ENCODE results near the gene UXT. TPM values are rescaled to one million over a fixed set of nuclear protein-coding genes. Genes with fewer than 3 reads are reported as not detected.

The UXT gene
- total RNA-seq, result 88.7 and 91.1 TPM in 2 replicates

GRCh38 chrX:47658684-47659420, at the start of gene UXT:
Gene UXT, minus strand, starts transcription at chrX:47659180. Its CDS starts 253 bp downstream, at chrX:47658927.

DNA sequence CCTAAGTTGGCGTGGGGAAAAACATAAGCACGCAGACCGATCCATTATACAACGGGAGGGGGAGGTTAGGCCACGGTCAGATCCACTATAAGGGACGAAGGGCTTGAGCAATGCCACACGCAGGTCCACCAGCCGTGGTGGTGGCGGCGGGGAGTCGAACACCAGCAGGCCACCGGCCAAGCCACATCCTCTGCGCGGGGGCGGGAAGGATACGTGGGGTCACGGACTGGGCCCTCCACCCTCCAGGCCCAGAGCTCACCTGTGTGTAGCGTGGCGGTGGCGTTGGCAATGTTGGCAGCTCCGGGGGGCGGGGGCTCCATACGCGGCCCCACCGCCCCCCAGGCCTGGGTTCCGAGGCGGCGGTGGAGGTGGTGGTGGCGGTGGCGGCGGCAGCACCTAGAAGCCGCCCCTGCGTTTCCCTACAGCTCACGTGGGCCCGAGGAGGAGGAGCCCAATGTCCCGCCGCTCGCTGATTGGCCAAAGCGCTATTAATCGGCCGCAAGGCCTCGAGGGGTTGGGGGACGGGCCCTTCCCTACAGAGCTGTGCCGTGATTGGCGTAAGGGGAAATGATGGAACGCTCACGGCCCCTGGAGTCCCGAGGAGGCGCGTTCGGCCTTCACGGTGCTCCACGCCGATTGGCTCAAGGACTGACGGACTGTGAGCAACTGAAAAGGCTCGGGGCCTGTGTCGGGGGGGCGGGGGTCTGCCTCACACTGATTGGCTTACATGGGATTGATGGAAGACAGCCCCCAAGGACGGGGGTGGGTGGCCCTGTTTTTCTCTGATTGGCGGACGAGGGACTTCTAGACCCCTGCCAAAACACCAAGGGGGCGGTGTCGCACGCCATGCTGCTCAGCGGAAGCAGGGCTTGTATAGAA, 8.6 kb downstream of the UXT start, which contains the start of gene ELK1:
Gene ELK1 (minus strand): TSS at position 400 of the 879 bp plus-strand sequence. CDS start 9,122 bp downstream, outside the sequence.

DNA sequence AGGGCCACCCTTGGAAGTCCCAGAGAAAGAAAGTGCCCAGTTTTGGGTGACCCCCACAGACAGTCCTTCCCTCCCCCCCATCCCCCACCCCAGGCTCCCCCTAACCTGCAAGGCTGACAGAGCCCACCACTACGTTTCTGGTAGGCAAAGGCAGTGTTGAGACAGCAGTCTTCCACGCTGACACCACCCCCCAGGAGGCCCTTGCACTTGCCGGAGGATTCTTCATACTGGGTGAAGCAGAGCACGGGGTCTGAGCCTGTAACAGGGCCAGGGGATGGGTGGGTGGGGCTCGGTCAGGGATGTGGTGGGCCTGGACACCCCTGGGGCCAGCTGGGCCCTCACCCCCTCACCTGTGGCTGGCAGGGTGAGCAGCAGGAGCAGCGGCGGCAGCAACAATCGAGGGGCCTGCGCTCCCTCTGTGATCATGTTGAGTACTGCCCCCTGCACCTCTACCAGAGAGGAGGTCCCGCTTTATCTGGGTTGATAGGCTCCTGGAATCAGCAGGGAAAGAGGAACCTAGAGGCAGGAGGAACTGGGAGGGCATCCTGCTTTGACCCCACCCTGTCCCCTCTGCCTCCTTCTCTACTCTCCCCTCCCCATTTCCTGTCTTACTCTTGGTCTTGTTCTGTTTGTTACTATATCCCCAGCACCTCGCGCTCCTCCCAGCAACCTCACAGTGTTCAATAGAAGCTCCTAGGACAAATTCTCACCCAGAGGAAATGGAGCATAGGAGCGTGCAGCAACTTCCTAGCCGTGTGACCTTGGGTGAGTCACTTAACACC, 29.4 kb downstream of the UXT start, which contains the start of gene CFP:
Gene CFP (minus strand): TSS at position 512 of the 782 bp plus-strand sequence. CDS start 86 bp downstream, at position 426.

GRCh38 chrX:47619486-47620302, 39.3 kb downstream of the UXT start, which contains the start of gene SYN1:
Gene SYN1, minus strand, starts transcription at chrX:47619857. Its CDS starts 129 bp downstream, at chrX:47619728.

Other genes with a start within 250 kb of the UXT start
- 10.4 and 10.5 TPM in 2 replicates for gene ZNF41, start 176.0 kb downstream of the UXT start, total RNA-seq
- gene ARAF, start 98.0 kb downstream of the UXT start, total RNA-seq, result 19.6 and 23.8 TPM in 2 replicates
- 74.5 and 125 TPM in 2 replicates for gene TIMP1, start 76.7 kb downstream of the UXT start, total RNA-seq
- not detected in 2 replicates for gene SYN1, start 39.3 kb downstream of the UXT start, total RNA-seq
- 0.38 and 0.98 TPM in 2 replicates for gene CFP, start 29.2 kb downstream of the UXT start, total RNA-seq
- gene ELK1, start 8.6 kb downstream of the UXT start, total RNA-seq, result 18.0 and 19.1 TPM in 2 replicates
- gene ZNF81, start 177.7 kb upstream of the UXT start, total RNA-seq, result 5.6 and 6.0 TPM in 2 replicates

Data from vein endothelial cell (primary cell).